Peyer's patch (tissue), 4 donors: Measurements from ENCODE around the gene COL27A1. TPM values are rescaled to one million over a fixed set of nuclear protein-coding genes. Genes with fewer than 3 reads are reported as not detected.

ENCODE experiments used
- DNase-seq, 3 donors: peaks; one replicate each; pipeline ENCODE4 v3.0.0-alpha.2; 2017 to 2019
- H3K27ac ChIP-seq, 4 donors: fragments of 200-600 bp; sonication (generic); one replicate each; pipeline ENCODE4 v1.5.1; 2016 to 2019
- H3K27me3 ChIP-seq, 2 donors: fragments of 200-600 bp; sonication (generic); one replicate each; pipeline ENCODE4 v1.5.1; 2019
- H3K36me3 ChIP-seq, 3 donors: fragments of 200-600 bp; sonication (generic); one replicate each; pipeline ENCODE4 v1.5.1; 2016 to 2019
- H3K4me1 ChIP-seq, 4 donors: fragments of 200-600 bp; sonication (generic); one replicate each; pipeline ENCODE4 v1.5.1; 2016 to 2019
- H3K4me3 ChIP-seq, 4 donors: fragments of 200-600 bp; sonication (generic); 1 replicate in 3 of 4; 2 replicates in 1 of 4; pipeline ENCODE4 v1.5.1; 2016 to 2019; ENCODE audit warnings: mild to moderate bottlenecking in 1 of 4
- H3K9me3 ChIP-seq, 4 donors: fragments of 200-600 bp; sonication (generic); one replicate each; pipeline ENCODE4 v1.5.1; 2016 to 2019; ENCODE audit warnings: mild to moderate bottlenecking in 1 of 4
- POLR2A ChIP-seq, 2 donors: fragments of 450-650 bp; IDR thresholded peaks; one replicate each; pipeline ENCODE4 v1.5.1; 2017; ENCODE audit warnings: antibody characterized with exemption in 2 of 2, mild to moderate bottlenecking in 2 of 2, moderate library complexity in 2 of 2
- total RNA-seq, 4 donors: library from RNA; depleted of rRNA; stranded (reverse); fragments of >200 nt; gene quantifications; one replicate each; pipeline ENCODE4 v1.1.0, GENCODE V29; 2016
- TF ChIP-seq, protein P1 (sequence below), 6 experiments: fragments of 450-650 bp in 4 of 6; fragments of 200-600 bp in 2 of 6; sonication (generic) in 1 of 6; IDR thresholded peaks; one replicate each; pipeline ENCODE4 v1.5.1; 2017 to 2019; ENCODE audit warnings: antibody characterized with exemption in 6 of 6, mild to moderate bottlenecking in 3 of 6, moderate library complexity in 1 of 6

The COL27A1 gene
- total RNA-seq, 4 donors from 2014 or later: 5.8 to 23.1 (median 7.2) TPM

GRCh38 chr9:114210691-114211276 lies 55.4 kb downstream of the COL27A1 start:
- no peaks in the 10 kb centered on the region for H3K36me3 ChIP-seq

DNA sequence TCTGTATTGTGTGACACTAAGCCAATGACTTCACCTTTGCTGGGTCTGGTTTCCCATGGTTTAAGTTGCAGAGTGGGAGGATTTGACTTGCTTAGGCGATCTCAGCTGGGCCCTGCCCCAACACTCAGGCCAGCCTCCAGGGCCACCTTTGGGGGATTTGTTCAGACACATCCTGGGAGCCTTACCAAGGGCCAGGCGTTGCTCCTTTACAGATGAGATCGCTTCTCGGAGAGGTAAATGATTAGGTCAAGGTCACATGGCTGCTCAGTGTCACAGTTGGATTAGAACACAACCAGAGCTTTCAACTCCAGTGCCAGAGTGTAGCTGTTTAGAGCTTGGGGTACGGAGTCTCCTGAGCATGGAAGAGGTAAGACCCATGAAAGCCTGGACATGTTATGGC lies 57.5 kb downstream of the COL27A1 start:
- no peak for TF ChIP-seq POLR2A (IDR thresholded peaks at IDR 0.05)
- TF ChIP-seq, protein P1, sequence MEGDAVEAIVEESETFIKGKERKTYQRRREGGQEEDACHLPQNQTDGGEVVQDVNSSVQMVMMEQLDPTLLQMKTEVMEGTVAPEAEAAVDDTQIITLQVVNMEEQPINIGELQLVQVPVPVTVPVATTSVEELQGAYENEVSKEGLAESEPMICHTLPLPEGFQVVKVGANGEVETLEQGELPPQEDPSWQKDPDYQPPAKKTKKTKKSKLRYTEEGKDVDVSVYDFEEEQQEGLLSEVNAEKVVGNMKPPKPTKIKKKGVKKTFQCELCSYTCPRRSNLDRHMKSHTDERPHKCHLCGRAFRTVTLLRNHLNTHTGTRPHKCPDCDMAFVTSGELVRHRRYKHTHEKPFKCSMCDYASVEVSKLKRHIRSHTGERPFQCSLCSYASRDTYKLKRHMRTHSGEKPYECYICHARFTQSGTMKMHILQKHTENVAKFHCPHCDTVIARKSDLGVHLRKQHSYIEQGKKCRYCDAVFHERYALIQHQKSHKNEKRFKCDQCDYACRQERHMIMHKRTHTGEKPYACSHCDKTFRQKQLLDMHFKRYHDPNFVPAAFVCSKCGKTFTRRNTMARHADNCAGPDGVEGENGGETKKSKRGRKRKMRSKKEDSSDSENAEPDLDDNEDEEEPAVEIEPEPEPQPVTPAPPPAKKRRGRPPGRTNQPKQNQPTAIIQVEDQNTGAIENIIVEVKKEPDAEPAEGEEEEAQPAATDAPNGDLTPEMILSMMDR (IDR thresholded peaks at IDR 0.05): no peak
- Histone ChIP-seq H3K27me3 (no peaks in the 10 kb centered on the region), H3K4me1 (no peaks in the 10 kb centered on the region), H3K36me3 (no peaks in the 10 kb centered on the region), H3K27ac (no peak overlapping the region), H3K4me3 (no peak overlapping the region), H3K9me3 (no peaks in the 10 kb centered on the region)
- no peak for DNase-seq

More at GRCh38 chr9:114210691-114211276, 55.4 kb downstream of the COL27A1 start:
- Histone ChIP-seq H3K4me1 (peaks cover 0 to 9% (median 0%) of the 10 kb centered on the region in 4 donors), H3K27me3 (no peaks in the 10 kb centered on the region), H3K27ac (no peak overlapping the region), H3K4me3 (no peak overlapping the region), H3K9me3 (no peaks in the 10 kb centered on the region)
- TF ChIP-seq, protein P1 (IDR thresholded peaks at IDR 0.05): no peak
- TF ChIP-seq POLR2A (IDR thresholded peaks at IDR 0.05): no peak
- no peak for DNase-seq

DNA sequence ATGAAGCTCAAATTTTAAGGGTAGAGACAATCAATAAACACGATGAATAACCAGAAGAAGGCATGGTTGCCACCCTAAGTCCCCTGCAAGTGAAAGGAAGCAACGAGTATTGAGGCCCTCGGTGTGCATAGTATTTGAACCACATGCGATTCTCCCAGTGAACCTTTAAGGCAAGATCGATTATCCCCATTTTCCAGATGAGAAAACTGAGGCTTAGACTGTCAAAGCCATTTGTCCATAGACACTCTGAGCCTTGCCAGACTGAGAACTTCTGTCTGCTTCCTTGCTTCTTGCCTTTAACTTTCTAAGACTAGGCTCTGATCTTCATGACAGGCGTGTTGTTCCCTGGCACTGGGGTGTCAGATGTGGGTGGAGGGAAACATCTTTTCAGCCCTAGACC lies 58.2 kb downstream of the COL27A1 start:
- no peak overlapping the region for H3K4me3 ChIP-seq
- no peak for DNase-seq
- no peaks in the 10 kb centered on the region for H3K9me3 ChIP-seq
- no peak overlapping the region for H3K27ac ChIP-seq
- TF ChIP-seq POLR2A (IDR thresholded peaks at IDR 0.05): no peak
- TF ChIP-seq, protein P1 (IDR thresholded peaks at IDR 0.05): no peak
- H3K36me3 ChIP-seq: no peaks in the 10 kb centered on the region
- H3K4me1 ChIP-seq: no peaks in the 10 kb centered on the region
- H3K27me3 ChIP-seq: no peaks in the 10 kb centered on the region

- no peak for DNase-seq
- H3K27ac ChIP-seq: no peak overlapping the region
- H3K9me3 ChIP-seq: no peaks in the 10 kb centered on the region
- TF ChIP-seq POLR2A (IDR thresholded peaks at IDR 0.05): no peak
- TF ChIP-seq, protein P1 (IDR thresholded peaks at IDR 0.05): no peak
- no peak overlapping the region for H3K4me3 ChIP-seq
- H3K27me3 ChIP-seq: no peaks in the 10 kb centered on the region
- no peaks in the 10 kb centered on the region for H3K36me3 ChIP-seq
- no peaks in the 10 kb centered on the region for H3K4me1 ChIP-seq
These were observed 58.8 kb downstream of the COL27A1 start for GRCh38 chr9:114214181-114214580.

GRCh38 chr9:114214686-114215414 lies 59.5 kb downstream of the COL27A1 start:
- no peaks in the 10 kb centered on the region for H3K36me3 ChIP-seq
- no peak for DNase-seq
- no peak overlapping the region for H3K4me3 ChIP-seq
- H3K27me3 ChIP-seq: no peaks in the 10 kb centered on the region
- no peak overlapping the region for H3K27ac ChIP-seq
- H3K4me1 ChIP-seq: no peaks in the 10 kb centered on the region
- TF ChIP-seq, protein P1 (IDR thresholded peaks at IDR 0.05): no peak
- H3K9me3 ChIP-seq: no peaks in the 10 kb centered on the region
